Measurements from ENCODE around the gene SELENOV.
A peak's percentile ranks its signal among the peaks of the same experiment; 100 is the strongest.

The SELENOV gene

DNA sequence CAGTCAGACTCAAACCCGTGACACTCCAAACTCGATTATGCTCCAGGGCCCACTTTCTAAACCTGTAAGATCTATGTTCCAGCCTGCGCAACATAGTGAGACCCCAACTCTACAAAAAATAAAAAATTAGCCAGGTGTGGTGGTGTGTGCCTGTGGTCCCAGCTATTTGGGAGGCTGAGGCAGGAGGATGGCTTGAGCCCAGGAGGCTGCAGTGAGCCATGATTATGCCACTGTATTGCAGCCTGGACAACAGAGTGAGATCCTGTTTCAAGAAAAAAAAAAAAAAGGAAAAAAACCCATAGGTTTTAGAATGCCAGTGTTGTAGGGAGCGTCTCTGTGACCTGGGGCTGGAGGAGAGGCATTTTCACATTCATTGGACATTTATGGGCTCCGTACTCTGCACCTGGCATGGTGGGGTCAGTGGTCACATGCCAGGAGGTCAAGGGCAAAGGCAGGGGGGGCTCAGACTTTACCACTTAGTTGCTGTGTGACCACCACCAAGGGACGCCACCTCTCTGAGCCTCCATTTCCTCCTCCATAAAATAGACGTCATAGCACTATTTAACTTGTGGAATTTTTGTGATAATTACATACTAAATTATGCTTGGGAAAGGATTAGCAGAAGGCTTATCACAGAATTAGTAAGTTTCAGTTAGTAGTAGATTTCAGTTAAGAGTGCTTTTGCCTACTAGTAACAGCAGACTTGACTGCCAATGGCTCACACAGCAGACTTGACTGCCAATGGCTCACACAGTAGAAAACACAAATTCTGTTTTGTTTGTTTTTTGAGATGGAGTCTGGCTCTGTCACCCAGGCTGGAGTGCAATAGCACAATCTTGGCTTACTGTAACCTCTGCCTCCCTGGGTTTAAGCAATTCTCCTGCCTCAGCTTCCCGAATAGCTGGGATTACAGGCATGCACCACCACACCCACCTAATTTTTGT is 5.9 kb downstream of the SELENOV start:
- DNase-seq = no peak

DNA sequence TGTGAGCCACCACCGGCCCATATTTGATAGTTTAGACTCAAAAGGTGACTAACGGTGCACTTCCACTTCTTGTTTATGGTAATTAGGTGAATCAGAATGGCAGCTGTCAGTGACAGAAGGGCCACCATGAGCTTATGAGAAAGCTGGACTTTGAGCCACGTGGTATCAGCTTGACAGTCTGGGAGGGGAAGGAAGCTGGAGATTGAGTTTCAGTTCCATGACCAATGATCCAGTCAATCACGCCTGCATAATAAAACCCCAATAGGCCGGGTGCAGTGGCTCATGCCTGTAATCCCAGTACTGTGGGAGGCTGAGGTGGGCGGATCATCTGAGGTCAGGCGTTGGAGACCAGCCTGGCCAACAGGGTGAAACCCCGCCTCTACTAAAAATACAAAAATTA is 9.6 kb downstream of the SELENOV start:
- DNase-seq = peak; percentile 91

DNA sequence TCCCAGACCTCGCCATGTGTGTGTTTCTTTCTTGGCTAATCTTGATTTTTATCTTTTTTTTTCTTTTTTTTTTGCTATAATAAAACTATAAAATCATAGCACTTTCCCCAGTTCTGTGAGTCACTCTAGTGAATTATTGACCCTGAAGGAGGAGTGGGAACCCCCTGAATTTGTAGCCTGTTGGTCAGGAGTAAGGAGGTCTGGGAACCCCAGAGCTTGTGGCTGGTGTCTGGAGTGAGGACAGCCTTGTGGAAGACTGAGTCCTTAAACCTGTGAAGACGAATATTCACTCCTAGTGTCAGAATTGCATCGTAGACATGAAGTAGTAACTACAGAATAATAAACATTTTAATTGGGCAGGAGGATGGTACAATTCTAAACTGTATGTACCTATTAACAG is 10.3 kb downstream of the SELENOV start:
- DNase-seq = no peak

- no peak for DNase-seq
Observed at GRCh38 chr19:39531834-39532232, 16.9 kb downstream of the SELENOV start.

DNA sequence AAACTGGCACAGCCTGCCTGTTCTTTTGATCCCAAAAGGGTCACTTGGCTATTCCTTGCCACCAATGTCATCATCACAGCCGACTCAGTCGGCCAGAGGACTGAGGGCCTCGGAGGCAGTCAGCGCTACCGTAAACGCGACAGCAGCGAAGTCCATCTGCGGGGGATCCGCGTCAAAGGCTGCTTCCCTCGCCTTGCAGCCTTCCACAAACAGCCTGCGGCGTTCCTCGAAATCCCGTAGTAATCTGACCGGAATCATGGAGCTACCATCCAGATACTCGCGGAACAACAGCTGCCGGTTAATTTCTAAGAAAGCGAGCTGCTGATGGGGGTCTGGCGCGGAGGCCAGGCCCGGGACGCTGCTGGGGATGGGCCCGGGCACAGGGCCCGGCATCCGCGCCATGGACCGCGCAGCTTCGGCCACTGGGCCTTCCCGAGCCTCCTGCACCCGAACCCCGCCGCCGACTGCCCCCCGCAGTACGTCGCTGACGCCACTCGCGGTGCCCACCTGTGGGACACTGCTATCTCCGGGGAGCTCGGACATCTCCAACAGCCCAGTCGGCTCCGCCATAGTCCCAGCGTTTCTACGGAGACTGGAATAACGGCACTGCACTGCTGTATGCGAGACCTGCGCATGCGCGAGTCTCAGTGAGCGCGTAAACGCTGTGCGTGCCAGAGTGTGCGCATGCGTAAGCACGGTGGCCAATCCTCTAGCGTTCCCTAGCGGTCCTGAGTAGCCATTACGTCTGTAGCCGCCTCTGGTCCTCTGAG is 17.5 kb downstream of the SELENOV start, which contains the start of gene EID2B:
TSS of gene EID2B (minus strand) at position 620 of the 770 bp plus-strand sequence. CDS start at position 570, 50 bp downstream.
- peak; percentile 99 for DNase-seq

- DNase-seq = no peak
Observed at GRCh38 chr19:39533003-39533512, 18.1 kb downstream of the SELENOV start.

DNA sequence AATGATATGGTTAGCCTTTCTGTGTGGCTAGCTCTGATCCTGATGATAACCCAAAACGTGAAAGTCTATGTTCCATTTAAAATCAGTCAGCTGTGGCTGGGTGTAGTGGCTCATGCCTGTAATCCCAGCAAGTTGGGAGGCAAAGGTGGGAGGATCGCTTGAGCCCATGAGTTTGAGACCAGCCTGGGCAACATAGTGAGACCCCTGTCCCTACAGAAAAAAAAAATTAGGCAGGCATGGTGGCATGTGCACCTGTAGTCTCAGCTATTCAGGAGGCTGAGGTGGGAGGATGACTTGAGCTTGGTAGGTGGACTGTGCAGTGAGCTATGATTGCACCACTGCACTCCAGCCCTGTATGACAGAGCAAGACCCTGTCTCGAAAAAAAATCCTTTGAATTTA is 18.9 kb downstream of the SELENOV start:
- DNase-seq = no peak

DNA sequence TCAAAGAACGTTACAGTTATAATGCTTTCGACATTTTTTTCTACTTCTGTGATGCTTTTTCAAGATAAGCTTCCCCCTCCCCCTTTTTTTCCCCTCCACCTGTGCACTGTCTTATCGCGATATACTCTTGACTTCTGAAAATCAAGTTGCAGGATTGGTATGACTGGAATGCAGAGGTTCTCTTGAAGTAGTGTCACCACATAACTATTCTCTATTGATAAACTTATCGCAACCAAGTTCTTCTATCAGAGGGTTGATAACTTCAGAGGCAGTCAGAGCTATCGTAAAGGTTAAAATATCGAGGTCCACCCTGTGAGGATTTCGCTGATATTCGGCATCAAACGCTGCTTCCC is 24.2 kb downstream of the SELENOV start:
- DNase-seq = no peak

DNA sequence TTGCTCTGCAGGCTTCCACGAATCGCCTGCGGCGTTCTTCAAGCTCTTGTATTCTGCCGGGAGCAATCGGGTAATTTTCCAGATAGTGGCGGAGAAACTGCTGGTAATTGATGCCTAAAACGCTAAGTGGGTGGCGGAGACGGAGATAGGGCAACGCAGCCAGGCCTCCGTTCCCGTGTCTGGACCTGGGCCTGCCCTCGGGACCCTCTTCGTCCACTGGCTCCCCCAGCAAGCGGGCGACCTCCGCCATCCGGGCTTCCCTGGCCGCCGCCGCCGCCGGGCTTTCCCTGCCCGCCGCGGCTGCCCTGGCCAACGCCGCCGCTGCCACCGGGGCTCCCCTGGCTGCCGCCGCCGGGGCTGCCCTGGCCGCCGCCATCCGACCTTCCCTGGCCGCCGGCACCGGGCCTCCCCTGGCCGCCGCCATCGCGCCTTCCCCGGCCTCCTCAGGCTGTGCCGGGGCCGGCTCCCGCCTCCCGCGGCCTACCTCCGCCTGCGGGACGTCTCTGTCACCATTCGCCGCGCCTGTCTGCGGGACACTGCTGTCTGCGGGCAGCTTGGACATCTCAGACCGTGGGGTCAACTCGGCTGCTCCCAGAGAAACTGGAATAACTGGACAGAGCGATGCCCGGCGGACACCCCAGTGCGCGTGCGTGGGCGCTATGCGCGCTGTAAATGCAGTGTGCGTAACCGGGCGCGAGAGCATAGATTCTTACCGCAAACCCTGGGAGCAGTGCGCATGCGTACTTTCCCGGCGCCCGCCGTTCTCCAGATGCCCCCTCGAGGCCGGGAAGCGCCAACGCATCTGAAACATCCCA is 24.8 kb downstream of the SELENOV start, which contains the start of gene EID2:
TSS of gene EID2 (minus strand) at position 644 of the 815 bp plus-strand sequence. CDS start at position 562, 82 bp downstream.
- DNase-seq = peak; percentile 98

- no peak for DNase-seq
Observed at GRCh38 chr19:39540333-39540673, 25.4 kb downstream of the SELENOV start.

- DNase-seq = no peak
Observed at GRCh38 chr19:39542206-39542605, 27.3 kb downstream of the SELENOV start.

DNA sequence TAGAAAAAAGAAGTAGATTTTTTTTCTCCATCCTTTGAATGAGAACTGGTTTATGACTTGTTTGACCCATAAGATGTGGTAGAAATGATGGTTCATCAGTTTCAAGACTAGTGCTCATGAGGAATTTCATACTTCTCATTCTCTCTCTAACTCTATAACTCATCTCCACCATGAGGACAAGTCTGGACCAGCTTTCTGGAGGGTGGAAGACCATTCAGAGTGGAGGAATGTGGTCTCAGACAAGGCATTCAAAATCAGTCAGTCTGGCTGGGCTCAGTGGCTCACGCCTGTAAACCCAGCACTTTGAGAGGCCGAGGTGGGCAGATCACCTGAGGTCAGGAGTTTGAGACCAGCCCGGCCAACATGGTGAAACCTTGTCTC is 28.5 kb downstream of the SELENOV start:
- no peak for DNase-seq

DNA sequence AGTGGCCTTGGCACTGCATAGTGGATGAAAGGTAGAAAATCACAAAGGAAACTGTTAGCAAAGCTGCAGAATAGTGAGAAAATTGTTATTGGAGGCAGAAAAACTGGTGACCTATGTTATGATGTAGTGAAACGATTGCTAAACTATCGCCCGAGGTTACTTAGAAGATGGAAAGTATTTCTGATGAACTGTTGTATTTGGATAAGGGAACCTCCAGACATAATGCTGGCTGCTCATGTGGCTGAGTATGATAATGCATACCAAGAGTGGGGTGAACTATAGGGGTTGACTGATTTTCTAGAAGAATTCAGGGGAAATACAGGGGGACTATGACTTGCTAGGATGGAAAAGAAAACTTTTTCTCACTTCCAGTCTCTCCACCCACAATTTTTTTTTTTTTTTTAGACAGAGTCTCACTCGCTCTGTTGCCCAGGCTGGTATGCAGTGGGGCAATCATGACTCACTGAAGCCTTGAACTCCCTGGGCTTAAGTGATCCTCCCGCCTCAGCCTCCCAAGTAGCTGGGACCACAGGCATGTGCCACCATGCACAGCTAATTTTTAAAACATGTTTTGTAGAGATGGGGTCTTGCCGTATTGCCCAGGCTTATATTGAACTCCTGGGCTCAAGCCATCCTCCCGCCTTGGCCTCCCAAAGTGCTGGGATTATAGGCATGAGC is 29.4 kb downstream of the SELENOV start:
- no peak for DNase-seq

- no peak for DNase-seq
Observed at GRCh38 chr19:39544911-39545310, 30.0 kb downstream of the SELENOV start.

- no peak for DNase-seq
Observed at GRCh38 chr19:39546599-39546998, 31.7 kb downstream of the SELENOV start.

DNA sequence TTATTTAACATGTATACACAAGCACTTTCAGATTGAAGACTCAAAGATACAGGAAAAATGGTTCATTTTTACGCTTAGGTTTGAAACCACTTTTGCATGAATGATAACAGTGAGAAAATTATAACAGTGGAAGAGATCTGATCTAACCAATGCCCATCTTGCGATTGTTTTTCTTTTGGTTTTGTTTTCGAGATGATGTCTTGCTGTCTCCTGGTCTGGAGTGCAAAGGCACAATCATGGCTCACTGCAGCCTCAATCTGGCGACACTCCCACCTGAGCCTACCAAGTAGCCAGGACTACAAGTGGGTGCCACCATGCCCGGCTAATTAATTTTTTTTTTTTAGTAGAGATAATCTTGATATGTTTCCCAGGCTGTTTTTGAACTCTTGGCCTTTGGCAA is 35.3 kb downstream of the SELENOV start:
- no peak for DNase-seq

DNA sequence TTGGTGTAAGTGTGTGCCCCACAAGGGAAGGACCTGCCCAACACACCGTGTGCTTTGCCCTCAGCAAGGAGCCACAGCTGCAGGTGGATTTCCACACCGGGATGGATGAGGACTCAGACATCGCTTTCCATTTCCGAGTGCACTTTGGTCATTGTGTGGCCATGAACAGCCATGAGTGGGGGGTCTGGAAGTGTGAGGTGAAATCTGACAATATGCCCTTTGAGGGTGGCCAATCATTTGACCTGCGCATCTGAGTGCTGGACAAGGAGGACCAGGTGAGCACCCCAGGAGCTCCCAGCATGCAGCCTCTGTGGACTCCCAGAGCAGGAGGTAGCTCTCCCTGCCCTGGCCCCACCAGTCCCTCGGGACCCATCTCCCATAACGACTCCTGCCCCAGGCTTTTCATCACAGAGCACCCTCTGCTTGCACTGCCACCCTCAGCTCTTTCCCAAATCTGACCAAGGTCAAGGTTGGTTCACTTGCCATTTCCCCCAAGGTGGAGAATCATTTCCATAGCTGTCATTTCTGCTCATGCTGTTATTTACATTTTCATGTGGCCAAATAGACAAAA is 38.2 kb downstream of the SELENOV start:
- no peak for DNase-seq

DNA sequence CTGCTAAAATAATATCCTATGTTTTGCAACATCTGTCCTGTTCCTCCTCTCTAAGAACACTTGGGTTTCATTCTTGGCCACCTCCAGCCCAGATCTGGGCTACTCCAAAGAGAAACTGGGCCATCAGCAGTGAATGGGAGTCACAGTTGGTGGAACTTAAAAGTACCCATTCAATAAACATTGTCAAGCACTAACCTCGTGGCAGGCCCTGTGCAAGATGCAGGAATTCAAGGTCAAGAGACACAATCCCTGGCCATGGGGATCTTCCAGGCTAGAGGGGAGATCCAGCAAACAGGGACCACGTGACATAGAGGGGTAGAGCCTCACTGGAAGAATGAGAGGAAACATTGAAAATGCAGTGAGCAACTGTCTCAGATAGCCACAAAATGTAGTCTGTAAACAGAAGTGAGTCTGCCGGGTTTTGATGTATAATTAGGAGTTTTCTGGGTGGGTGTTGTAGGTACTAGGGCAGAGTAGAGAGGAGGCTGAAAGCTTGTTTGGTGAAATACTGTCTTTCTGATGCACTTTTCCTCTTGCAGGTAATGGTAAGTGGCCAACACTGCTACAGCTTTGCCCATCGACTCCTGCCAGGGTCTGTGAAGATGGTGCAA is 39.9 kb downstream of the SELENOV start:
- DNase-seq = peak; percentile 41

GRCh38 chr19:39555883-39556282 is 40.9 kb downstream of the SELENOV start:
- no peak for DNase-seq

GRCh38 chr19:39557811-39558623 is 43.1 kb downstream of the SELENOV start:
- DNase-seq = peak; percentile 90

Measured in suppressor macrophage treated with lipopolysaccharide for 4 hours (primary cell).